H1 (cell line): Measurements from ENCODE around the gene PAXX.

Experiments
- BRCA1 ChIP-seq: IDR thresholded peaks from 2 replicates; pipeline ENCODE4 v1.6.1; 2012; ENCODE audit warnings: low read depth, low read length, improper control_type of control experiment
- CHD2 ChIP-seq: IDR thresholded peaks from 2 replicates; pipeline ENCODE4 v1.6.1; 2012; ENCODE audit warnings: low read length, improper control_type of control experiment
- CTBP2 ChIP-seq: IDR thresholded peaks from 2 replicates; pipeline ENCODE4 v1.7.0; 2011; ENCODE audit warnings: borderline replicate concordance, mild to moderate bottlenecking, moderate library complexity, mixed read lengths, low read length; ENCODE audit not compliant: insufficient read depth, insufficient read length
- CTCF ChIP-seq, 3 experiments: IDR thresholded peaks; 1 replicate in 2 of 3; 2 replicates in 1 of 3; pipeline versions ENCODE4 v1.5.1 to v1.6.1; 2011; ENCODE audit warnings: low read length in 3 of 3, mild to moderate bottlenecking in 3 of 3, inconsistent platforms in 2 of 3, low read depth in 1 of 3, moderate library complexity in 1 of 3; ENCODE audit not compliant: insufficient read depth in 1 of 3; ENCODE audit errors: control extremely low read depth in 1 of 3
- EP300 ChIP-seq, 2 experiments: IDR thresholded peaks; 1 replicate in 1 of 2; 2 replicates in 1 of 2; pipeline ENCODE4 v1.6.1; 2011 to 2012; ENCODE audit warnings: low read depth in 2 of 2, low read length in 2 of 2, mild to moderate bottlenecking in 2 of 2, borderline replicate concordance in 1 of 2, inconsistent platforms in 1 of 2, moderate library complexity in 1 of 2
- EZH2 ChIP-seq: fragments of 200-600 bp; sonication (generic); IDR thresholded peaks from 2 replicates; pipeline ENCODE4 v1.7.1; 2012; ENCODE audit warnings: low read depth, mild to moderate bottlenecking, moderate library complexity, low read length, inconsistent platforms; ENCODE audit not compliant: severe bottlenecking
- JUN ChIP-seq: IDR thresholded peaks from 2 replicates; pipeline ENCODE4 v1.6.1; 2011; ENCODE audit warnings: low read depth, mild to moderate bottlenecking, improper control_type of control experiment, low read length
- POLR2A ChIP-seq, 2 experiments: IDR thresholded peaks; 1 replicate in 1 of 2; 2 replicates in 1 of 2; pipeline ENCODE4 v1.6.1; 2011; ENCODE audit warnings: low read depth in 2 of 2, low read length in 2 of 2, mild to moderate bottlenecking in 2 of 2; ENCODE audit errors: control extremely low read depth in 1 of 2
- POLR2AphosphoS5 ChIP-seq: IDR thresholded peaks from 2 replicates; pipeline ENCODE4 v1.6.1; 2011; ENCODE audit warnings: low read depth, low read length
- RAD21 ChIP-seq, 2 experiments: IDR thresholded peaks in 1 of 2; conservative IDR thresholded peaks in 1 of 2; 2 replicates each; pipeline ENCODE4 v1.6.1; 2011; ENCODE audit warnings: low read depth in 2 of 2, low read length in 2 of 2, improper control_type of control experiment in 1 of 2, inconsistent platforms in 1 of 2, mild to moderate bottlenecking in 1 of 2, moderate library complexity in 1 of 2
- RNF2 ChIP-seq: fragments of 200-900, 300-1000 bp; sonication (generic); IDR thresholded peaks from 2 replicates; pipeline ENCODE4 v1.7.1; 2016; ENCODE audit warnings: borderline replicate concordance, low read depth, mild to moderate bottlenecking, antibody characterized with exemption, low read length; ENCODE audit not compliant: poor library complexity, severe bottlenecking; ENCODE audit errors: missing control alignments
- SP2 ChIP-seq: IDR thresholded peaks from 2 replicates; pipeline ENCODE4 v1.6.1; 2012; ENCODE audit warnings: mild to moderate bottlenecking, low read length, inconsistent platforms
- SP4 ChIP-seq: IDR thresholded peaks from 2 replicates; pipeline ENCODE4 v1.6.1; 2012; ENCODE audit warnings: low read length, inconsistent platforms
- ZNF274 ChIP-seq: IDR thresholded peaks from 2 replicates; pipeline ENCODE4 v1.7.0; 2012; ENCODE audit warnings: low read length, borderline replicate concordance; ENCODE audit errors: extremely low read depth

- no peak for TF ChIP-seq CTCF (IDR thresholded peaks at IDR 0.05; ENCODE audit: control extremely low read depth in 1 of 3, insufficient read depth in 1 of 3, low read depth in 1 of 3, low read length in 3 of 3)
- TF ChIP-seq RAD21 (IDR thresholded peaks at IDR 0.05 in 1 of 2, conservative IDR thresholded peaks at IDR 0.05 in 1 of 2; ENCODE audit: low read depth in 2 of 2, low read length in 2 of 2), result no peak
- TF ChIP-seq EP300 (IDR thresholded peaks at IDR 0.05; ENCODE audit: borderline replicate concordance in 1 of 2, low read depth in 2 of 2, low read length in 2 of 2), result no peak
- no peak for TF ChIP-seq CTBP2
- TF ChIP-seq BRCA1, result no peak
- no peak for TF ChIP-seq EZH2
- TF ChIP-seq RNF2, result no peak
- no peak for TF ChIP-seq SP2
- TF ChIP-seq POLR2A (IDR thresholded peaks at IDR 0.05; ENCODE audit: control extremely low read depth in 1 of 2, low read depth in 2 of 2, low read length in 2 of 2), result no peak
- TF ChIP-seq CHD2, result no peak
- TF ChIP-seq POLR2AphosphoS5, result no peak
- TF ChIP-seq ZNF274, result no peak
- TF ChIP-seq SP4, result no peak
- no peak for TF ChIP-seq JUN
These were observed 31.4 kb downstream of the PAXX start for GRCh38 chr9:137023583-137023991.
